ENCODE measurements around the gene FCHO1.

- TF ChIP-seq POLR2A (IDR thresholded peaks at IDR 0.05) = no peak
- no peak for TF ChIP-seq CTCF (IDR thresholded peaks at IDR 0.05)
- no peak for TF ChIP-seq EP300 (IDR thresholded peaks at IDR 0.05)
Observed at GRCh38 chr19:17787274-17787913, 36.1 kb downstream of the FCHO1 start.

Measured in ovary (tissue), 3 donors.